CD4-positive, alpha-beta T cell (primary cell): ENCODE measurements around the gene FBN2. TPM values are rescaled to one million over a fixed set of nuclear protein-coding genes. Genes with fewer than 3 reads are reported as not detected.

Source experiments
- ATAC-seq: fragments of 200-7000 bp; cut with Tn5 transposase; one replicate; pipeline ENCODE4 v1.10.0; 2022; ENCODE audit warnings: mild to moderate bottlenecking; ENCODE audit not compliant: poor library complexity
- CTCF ChIA-PET: fragments of 350-600 bp; sonication (Branson Sonifier 250); formaldehyde crosslinking; loops from one replicate; lab custom pipeline; 2021; ENCODE audit warnings: antibody characterized with exemption, inconsistent platforms; lab: Charles Lee
- POLR2A ChIA-PET: fragments of 350-600 bp; sonication (Branson Sonifier 250); formaldehyde crosslinking; loops from one replicate; lab custom pipeline; 2021; ENCODE audit warnings: antibody characterized with exemption, inconsistent platforms; lab: Charles Lee
- DNase-seq, 14 experiments: peaks; one replicate each; pipeline ENCODE4 v3.0.0-alpha.2; 2013 to 2020; ENCODE audit warnings: mixed read lengths in 2 of 14
- H3K27ac ChIP-seq, 2 donors: one replicate each; pipeline versions ENCODE4 v1.5.1 to v1.7.0; 2013; ENCODE audit warnings: low read length in 2 of 2, low read depth in 1 of 2, mild to moderate bottlenecking in 1 of 2
- H3K27me3 ChIP-seq, 2 experiments: 1 replicate in 1 of 2; 2 replicates in 1 of 2; pipeline versions ENCODE4 v1.6.1 to v1.7.0; 2013; ENCODE audit warnings: low read length in 2 of 2, control low read depth in 1 of 2, mild to moderate bottlenecking in 1 of 2, moderate library complexity in 1 of 2; ENCODE audit not compliant: insufficient read depth in 2 of 2, control insufficient read depth in 1 of 2
- H3K36me3 ChIP-seq: one replicate; pipeline ENCODE4 v1.6.1; 2013; ENCODE audit warnings: low read length, control low read depth; ENCODE audit not compliant: insufficient read depth
- H3K4me1 ChIP-seq: one replicate; pipeline ENCODE4 v1.6.1; 2013; ENCODE audit warnings: low read length, control low read depth; ENCODE audit not compliant: insufficient read depth
- H3K4me3 ChIP-seq: one replicate; pipeline ENCODE4 v1.5.1; 2013; ENCODE audit warnings: mild to moderate bottlenecking, low read length, moderate library complexity
- H3K9me3 ChIP-seq, 2 experiments: 1 replicate in 1 of 2; 2 replicates in 1 of 2; pipeline versions ENCODE4 v1.6.1 to v1.7.0; 2013; ENCODE audit warnings: low read length in 2 of 2, mild to moderate bottlenecking in 2 of 2, control low read depth in 1 of 2, moderate library complexity in 1 of 2; ENCODE audit not compliant: control insufficient read depth in 1 of 2, insufficient read depth in 1 of 2
- H3K27ac Mint-ChIP-seq: one replicate; pipeline ENCODE4 v1.8.0; 2020; ENCODE audit warnings: mixed read lengths
- H3K27me3 Mint-ChIP-seq: one replicate; pipeline ENCODE4 v1.8.0; 2021; ENCODE audit warnings: mixed read lengths
- H3K36me3 Mint-ChIP-seq: one replicate; pipeline ENCODE4 v1.8.0; 2021; ENCODE audit warnings: low read depth, mixed read lengths
- H3K4me1 Mint-ChIP-seq: one replicate; pipeline ENCODE4 v1.8.0; 2021; ENCODE audit warnings: low read depth, mixed read lengths
- H3K4me3 Mint-ChIP-seq: one replicate; pipeline ENCODE4 v1.8.0; 2020; ENCODE audit warnings: mild to moderate bottlenecking, mixed read lengths
- H3K9me3 Mint-ChIP-seq: one replicate; pipeline ENCODE4 v1.8.0; 2020; ENCODE audit warnings: mixed read lengths
- CTCF ChIP-seq: fragments of 200-600 bp; IDR thresholded peaks from one replicate; pipeline ENCODE4 v1.8.0; 2022; ENCODE audit warnings: antibody characterized with exemption, mild to moderate bottlenecking
- intact Hi-C, 2 experiments: fragments of 100-400 bp; cut with DNase I in 1 of 2; cut with micrococcal nuclease in 1 of 2; formaldehyde crosslinking; loops; one replicate each; pipeline versions ENCODE4 v1.15.1 to v1.9.0; 2023 to 2025; cut with DNase I, micrococcal nuclease
- total RNA-seq, 174 experiments: library from RNA in 2 of 174; stranded (reverse) in 2 of 174; gene quantifications; one replicate each; pipeline ENCODE4 v1.2.3 and lab custom pipeline; 2021 to 2026

Gene FBN2
- total RNA-seq, 2 experiments from 2014 or later: 0.06 TPM; not detected in 1

- no peaks in the 10 kb centered on the region for H3K4me1 ChIP-seq
- no peak for DNase-seq
- no peak for TF ChIP-seq CTCF
- no peaks in the 10 kb centered on the region for H3K27me3 ChIP-seq
- Mint-ChIP-seq H3K27ac (no peak overlapping the region), H3K9me3 (peaks cover 4% of the 10 kb centered on the region), H3K4me1 (no peaks in the 10 kb centered on the region), H3K27me3 (no peaks in the 10 kb centered on the region), H3K4me3 (no peak overlapping the region), H3K36me3 (no peaks in the 10 kb centered on the region)
- ChIA-PET CTCF (no interaction called here), POLR2A (no interaction called here)
- no peak overlapping the region for H3K27ac ChIP-seq
- intact Hi-C loops: no loop called here
- H3K9me3 ChIP-seq: no peaks in the 10 kb centered on the region
- ATAC-seq: no peak
- H3K36me3 ChIP-seq: no peaks in the 10 kb centered on the region
- no peak overlapping the region for H3K4me3 ChIP-seq
Measured at GRCh38 chr5:128424646-128425045, 113.4 kb downstream of the FBN2 start.

GRCh38 chr5:128422612-128423011 lies 115.4 kb downstream of the FBN2 start:
- ChIA-PET POLR2A (no interaction called here), CTCF (no interaction called here)
- Mint-ChIP-seq H3K9me3 (peaks cover 6% of the 10 kb centered on the region), H3K27ac (no peak overlapping the region), H3K27me3 (no peaks in the 10 kb centered on the region), H3K4me1 (no peaks in the 10 kb centered on the region), H3K4me3 (no peak overlapping the region), H3K36me3 (no peaks in the 10 kb centered on the region)
- TF ChIP-seq CTCF: no peak
- H3K27me3 ChIP-seq: no peaks in the 10 kb centered on the region
- no peaks in the 10 kb centered on the region for H3K4me1 ChIP-seq
- no peak overlapping the region for H3K27ac ChIP-seq
- ATAC-seq (no peak), DNase-seq (no peak)
- H3K4me3 ChIP-seq: no peak overlapping the region
- H3K9me3 ChIP-seq: no peaks in the 10 kb centered on the region
- H3K36me3 ChIP-seq: no peaks in the 10 kb centered on the region
- intact Hi-C loops: no loop called here

- CTCF ChIA-PET: no interaction called here
- no peak for TF ChIP-seq CTCF
- H3K27me3 ChIP-seq: no peaks in the 10 kb centered on the region
- Mint-ChIP-seq H3K4me1 (no peaks in the 10 kb centered on the region), H3K27ac (no peak overlapping the region), H3K27me3 (no peaks in the 10 kb centered on the region), H3K36me3 (no peaks in the 10 kb centered on the region), H3K9me3 (peaks cover 16% of the 10 kb centered on the region), H3K4me3 (no peak overlapping the region)
- intact Hi-C loops: no loop called here
- H3K4me3 ChIP-seq: no peak overlapping the region
- H3K36me3 ChIP-seq: no peaks in the 10 kb centered on the region
- DNase-seq (no peak), ATAC-seq (no peak)
- POLR2A ChIA-PET: no interaction called here
- H3K4me1 ChIP-seq: no peaks in the 10 kb centered on the region
- peaks cover 0 to 7% of the 10 kb centered on the region in 2 experiments for H3K9me3 ChIP-seq
- no peak overlapping the region for H3K27ac ChIP-seq
Measured at GRCh38 chr5:128414469-128414868, 123.6 kb downstream of the FBN2 start.
